Karpas-422 (cell line): ENCODE results near the gene ZNF106. TPM values are rescaled to one million over a fixed set of nuclear protein-coding genes. Genes with fewer than 3 reads are reported as not detected.

Source experiments
- DNase-seq: peaks from one replicate; pipeline ENCODE4 v3.0.0-alpha.2; 2015
- H2AFZ ChIP-seq: fragments of 200-600 bp; sonication (generic); 2 replicates; pipeline ENCODE4 v1.6.1; 2014; ENCODE audit warnings: antibody characterized with exemption, low read length, mixed read lengths
- H3K27ac ChIP-seq: fragments of 200-600 bp; sonication (generic); 2 replicates; pipeline ENCODE4 v1.5.1; 2014; ENCODE audit warnings: mild to moderate bottlenecking, low read length, moderate library complexity
- H3K27me3 ChIP-seq: fragments of 200-600 bp; sonication (generic); 2 replicates; pipeline ENCODE4 v1.6.1; 2014; ENCODE audit warnings: low read length, mixed read lengths
- H3K36me3 ChIP-seq: fragments of 200-600 bp; sonication (generic); 2 replicates; pipeline ENCODE4 v1.6.1; 2014; ENCODE audit warnings: low read length, mixed read lengths; ENCODE audit not compliant: insufficient read depth
- H3K4me1 ChIP-seq: fragments of 200-600 bp; sonication (generic); 2 replicates; pipeline ENCODE4 v1.6.1; 2014; ENCODE audit warnings: mild to moderate bottlenecking, low read length, mixed read lengths
- H3K4me2 ChIP-seq: fragments of 200-600 bp; sonication (generic); 2 replicates; pipeline ENCODE4 v1.6.1; 2014; ENCODE audit warnings: low read length, low read depth, mild to moderate bottlenecking; ENCODE audit not compliant: poor library complexity, severe bottlenecking
- H3K4me3 ChIP-seq: fragments of 200-600 bp; sonication (generic); 2 replicates; pipeline ENCODE4 v1.5.1; 2014; ENCODE audit warnings: mild to moderate bottlenecking, antibody characterized with exemption, low read length, mixed read lengths
- H3K79me2 ChIP-seq: fragments of 200-600 bp; sonication (generic); 2 replicates; pipeline ENCODE4 v1.6.1; 2014; ENCODE audit warnings: mild to moderate bottlenecking, low read length, mixed read lengths
- H3K9ac ChIP-seq: fragments of 200-600 bp; sonication (generic); 2 replicates; pipeline ENCODE4 v1.6.0; 2014; ENCODE audit warnings: low read length
- H3K9me2 ChIP-seq: fragments of 200-600 bp; sonication (generic), shearing (Covaris generic); replicated peaks from 2 replicates; pipeline ENCODE4 v1.6.0; 2014; ENCODE audit warnings: mild to moderate bottlenecking, low read length, moderate library complexity; ENCODE audit not compliant: insufficient read depth
- H3K9me3 ChIP-seq: fragments of 300-700, 200-600 bp; sonication (generic); 2 replicates; pipeline ENCODE4 v1.6.1; 2014; ENCODE audit warnings: low read length, mixed read lengths
- H4K20me1 ChIP-seq: fragments of 200-600 bp; sonication (generic); 2 replicates; pipeline ENCODE4 v1.6.1; 2014; ENCODE audit warnings: mild to moderate bottlenecking, antibody characterized with exemption, low read length, low read depth; ENCODE audit not compliant: insufficient read depth
- total RNA-seq: library from RNA; depleted of rRNA; stranded (reverse); fragments of >200 nt; shearing (Covaris generic); gene quantifications from 2 replicates; pipeline ENCODE4 v1.2.3, GENCODE V29; 2014; ENCODE audit warnings: low replicate concordance

The ZNF106 gene
- total RNA-seq, 1 experiment from 2014 or later: 144 TPM

DNA sequence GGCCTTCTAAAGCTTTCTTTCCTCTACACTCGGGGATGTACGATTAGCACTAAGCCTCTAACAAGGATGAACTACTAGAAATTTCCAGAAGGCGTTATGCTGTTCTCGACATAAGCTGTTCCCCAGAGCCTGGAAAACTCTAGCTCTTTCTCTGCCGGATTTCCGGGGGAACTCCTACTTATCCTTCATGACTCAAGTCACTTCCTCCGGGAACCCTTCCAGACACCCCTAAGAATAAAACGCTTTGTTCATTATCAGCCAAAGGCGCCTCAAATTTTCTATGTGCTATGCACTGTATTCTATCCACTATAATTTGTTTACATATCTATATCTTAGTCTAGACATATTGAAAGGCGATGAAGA is 4.0 kb upstream of the ZNF106 start:
- Histone ChIP-seq H3K4me3 (peak overlapping the region; percentile 75), H3K36me3 (no peaks in the 10 kb centered on the region), H3K27me3 (no peaks in the 10 kb centered on the region), H2AFZ (peak overlapping the region; percentile 33; the same call in 1 of the 2 replicates), H3K4me2 (peak overlapping the region; percentile 94), H3K79me2 (peaks cover 60% of the 10 kb centered on the region), H3K9me2 (no peaks in the 10 kb centered on the region), H3K27ac (peak overlapping the region; percentile 42), H3K4me1 (peaks cover 57% of the 10 kb centered on the region), H3K9ac (peak overlapping the region; percentile 78), H4K20me1 (no peaks in the 10 kb centered on the region), H3K9me3 (no peaks in the 10 kb centered on the region)
- DNase-seq: no peak

DNA sequence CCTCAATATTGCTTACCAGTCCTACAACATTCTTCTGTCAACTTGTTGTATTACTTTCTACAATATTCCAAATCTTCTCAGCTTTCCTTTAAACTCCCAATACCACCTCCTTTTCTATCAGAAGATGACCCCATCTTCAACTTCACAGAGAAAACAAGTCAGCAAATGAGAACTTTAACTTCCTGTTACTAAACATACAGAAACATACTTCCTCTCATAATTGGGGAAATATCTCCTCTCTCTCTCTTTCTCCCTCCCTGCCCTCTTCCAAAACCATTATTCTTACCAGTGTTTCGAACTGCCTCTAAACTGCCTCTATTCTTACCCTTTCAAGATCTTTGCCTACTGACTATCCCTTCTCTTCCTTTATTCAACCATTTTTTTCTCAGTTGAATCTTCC is 2.7 kb upstream of the ZNF106 start:
- peaks cover 57% of the 10 kb centered on the region for H3K4me1 ChIP-seq
- H3K9ac ChIP-seq: no peak overlapping the region

DNA sequence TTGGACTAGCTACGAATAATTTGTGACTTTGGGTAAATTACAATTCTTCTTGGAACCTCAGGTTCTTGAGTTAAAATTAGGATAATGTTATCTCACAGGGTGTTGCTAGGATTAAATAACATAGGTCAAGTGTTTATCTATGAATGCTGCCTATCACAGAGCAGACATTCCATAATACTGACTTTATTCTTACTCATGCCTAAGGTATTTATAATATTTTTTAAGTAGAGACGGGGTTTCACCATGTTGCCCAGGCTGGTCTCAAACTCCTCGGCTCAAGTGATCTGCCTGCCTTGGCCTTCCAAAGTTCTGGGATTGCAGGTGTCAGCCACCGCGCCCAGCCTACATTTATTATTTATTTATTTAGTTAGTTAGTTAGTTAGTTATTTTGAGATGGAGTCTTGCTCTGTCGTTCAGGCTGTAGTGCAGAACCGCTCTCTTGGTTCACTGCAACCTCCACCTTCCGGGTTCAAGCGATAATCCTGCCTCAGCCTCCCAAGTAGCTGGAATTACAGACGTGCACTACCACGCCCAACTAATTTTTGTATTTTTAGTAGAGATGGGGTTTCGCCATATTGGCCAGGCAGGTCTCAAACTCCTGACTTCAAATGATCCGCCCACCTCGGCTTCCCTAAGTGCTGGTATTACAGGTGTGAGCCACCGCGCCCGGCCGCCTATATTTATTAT is 741 bp upstream of the ZNF106 start:
- Histone ChIP-seq H3K27me3 (no peaks in the 10 kb centered on the region), H3K4me3 (peak overlapping the region; percentile 85), H3K9me2 (no peaks in the 10 kb centered on the region), H3K4me2 (peak overlapping the region; percentile 88), H4K20me1 (no peaks in the 10 kb centered on the region), H3K4me1 (peaks cover 53% of the 10 kb centered on the region), H3K27ac (peak overlapping the region; percentile 80), H3K9ac (peak overlapping the region; percentile 94), H3K79me2 (peaks cover 58% of the 10 kb centered on the region), H3K36me3 (no peaks in the 10 kb centered on the region), H2AFZ (peak overlapping the region; percentile 31; the same call in 1 of the 2 replicates), H3K9me3 (no peaks in the 10 kb centered on the region)
- no peak for DNase-seq

More for the DNA sequence above, 2.7 kb upstream of the ZNF106 start:
- H3K27ac ChIP-seq: peak overlapping the region; percentile 31
- no peaks in the 10 kb centered on the region for H3K9me2 ChIP-seq
- peaks cover 59% of the 10 kb centered on the region for H3K79me2 ChIP-seq
- H3K4me3 ChIP-seq: no peak overlapping the region
- H3K9me3 ChIP-seq: no peaks in the 10 kb centered on the region
- no peaks in the 10 kb centered on the region for H4K20me1 ChIP-seq
- H3K36me3 ChIP-seq: no peaks in the 10 kb centered on the region
- no peak for DNase-seq
- no peaks in the 10 kb centered on the region for H3K27me3 ChIP-seq
- peak overlapping the region; percentile 88 for H2AFZ ChIP-seq
- peak overlapping the region; percentile 18 for H3K4me2 ChIP-seq

DNA sequence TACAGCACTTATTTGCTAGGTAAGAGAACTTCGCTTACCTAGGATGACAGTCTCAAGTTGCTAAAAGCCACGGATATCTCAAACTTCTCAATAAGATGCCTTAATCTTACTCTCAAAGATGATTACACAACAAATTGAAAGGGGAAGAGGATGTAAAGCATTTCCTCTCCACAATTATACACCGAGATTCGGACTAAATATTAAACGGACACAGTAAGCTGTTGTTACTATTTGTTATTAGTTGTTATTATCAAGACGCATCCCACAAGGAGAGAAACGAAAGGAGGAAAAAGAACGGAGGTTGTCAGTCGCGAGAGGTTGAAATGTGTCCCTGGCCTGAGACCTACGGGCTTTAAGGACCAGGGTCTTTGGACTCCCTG is 660 bp downstream of the ZNF106 start:
- DNase-seq: peak; percentile 68
- Histone ChIP-seq H3K9me3 (no peaks in the 10 kb centered on the region), H3K36me3 (no peaks in the 10 kb centered on the region), H3K9me2 (no peaks in the 10 kb centered on the region), H2AFZ (peak overlapping the region; percentile 10; the same call in 1 of the 2 replicates), H3K4me1 (peaks cover 47% of the 10 kb centered on the region), H4K20me1 (no peaks in the 10 kb centered on the region), H3K79me2 (peaks cover 60% of the 10 kb centered on the region), H3K9ac (peak overlapping the region; percentile 94), H3K27ac (peak overlapping the region; percentile 80), H3K27me3 (no peaks in the 10 kb centered on the region), H3K4me3 (peak overlapping the region; percentile 85), H3K4me2 (peak overlapping the region; percentile 88)

DNA sequence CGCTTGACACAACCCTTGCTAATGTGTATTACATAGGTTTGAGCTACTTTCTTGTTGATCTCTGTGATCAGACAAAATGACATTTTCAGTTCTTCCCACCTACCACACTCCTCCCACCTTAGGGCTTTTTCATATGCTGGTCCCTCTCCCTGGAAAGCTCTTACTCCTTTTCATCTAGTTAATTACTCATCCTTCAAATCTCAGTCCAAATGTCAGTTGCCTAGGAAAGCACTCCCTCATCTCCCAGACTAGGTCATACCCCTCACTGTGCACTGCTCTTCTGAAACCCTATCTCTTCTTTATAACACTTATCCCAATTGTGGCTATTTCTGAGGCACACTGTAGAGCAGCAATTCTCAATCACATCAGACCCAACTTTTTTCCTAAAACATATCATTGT is 7.3 kb downstream of the ZNF106 start:
- H3K4me3 ChIP-seq: no peak overlapping the region
- peaks cover 98% of the 10 kb centered on the region for H3K79me2 ChIP-seq
- no peaks in the 10 kb centered on the region for H3K27me3 ChIP-seq
- H3K36me3 ChIP-seq: no peaks in the 10 kb centered on the region
- H2AFZ ChIP-seq: no peak overlapping the region
- peaks cover 13% of the 10 kb centered on the region for H3K4me1 ChIP-seq
- no peak overlapping the region for H3K9ac ChIP-seq
- no peaks in the 10 kb centered on the region for H3K9me2 ChIP-seq
- no peak for DNase-seq
- no peaks in the 10 kb centered on the region for H3K9me3 ChIP-seq
- no peaks in the 10 kb centered on the region for H4K20me1 ChIP-seq
- H3K4me2 ChIP-seq: no peak overlapping the region
- H3K27ac ChIP-seq: no peak overlapping the region

DNA sequence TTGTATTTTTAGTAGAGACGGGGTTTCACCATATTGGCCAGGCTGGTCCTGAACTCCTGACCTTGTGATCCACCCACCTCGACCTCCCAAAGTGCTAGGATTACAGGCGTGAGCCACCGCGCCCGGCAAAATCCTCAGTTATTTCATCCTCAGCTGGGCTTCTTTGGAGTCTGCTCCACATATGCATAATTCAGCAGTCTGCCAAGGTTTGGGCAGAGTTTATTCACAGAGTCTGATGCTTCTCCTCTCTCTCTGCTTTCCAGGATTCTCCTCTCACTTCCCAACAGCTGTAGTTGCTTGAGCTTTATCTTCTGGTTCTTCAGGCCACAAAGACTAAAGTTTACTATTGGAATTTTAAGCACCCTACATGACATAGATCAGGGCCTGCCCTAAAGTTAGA is 8.2 kb downstream of the ZNF106 start:
- H3K36me3 ChIP-seq: no peaks in the 10 kb centered on the region
- no peak overlapping the region for H2AFZ ChIP-seq
- H3K4me3 ChIP-seq: no peak overlapping the region
- H3K27ac ChIP-seq: no peak overlapping the region
- H3K4me1 ChIP-seq: peaks cover 3% of the 10 kb centered on the region
- DNase-seq: no peak
- H3K79me2 ChIP-seq: peaks cover 91% of the 10 kb centered on the region
- no peak overlapping the region for H3K4me2 ChIP-seq
- no peaks in the 10 kb centered on the region for H3K9me2 ChIP-seq
- H3K9me3 ChIP-seq: no peaks in the 10 kb centered on the region
- H3K9ac ChIP-seq: no peak overlapping the region
- no peaks in the 10 kb centered on the region for H4K20me1 ChIP-seq
- H3K27me3 ChIP-seq: no peaks in the 10 kb centered on the region

DNA sequence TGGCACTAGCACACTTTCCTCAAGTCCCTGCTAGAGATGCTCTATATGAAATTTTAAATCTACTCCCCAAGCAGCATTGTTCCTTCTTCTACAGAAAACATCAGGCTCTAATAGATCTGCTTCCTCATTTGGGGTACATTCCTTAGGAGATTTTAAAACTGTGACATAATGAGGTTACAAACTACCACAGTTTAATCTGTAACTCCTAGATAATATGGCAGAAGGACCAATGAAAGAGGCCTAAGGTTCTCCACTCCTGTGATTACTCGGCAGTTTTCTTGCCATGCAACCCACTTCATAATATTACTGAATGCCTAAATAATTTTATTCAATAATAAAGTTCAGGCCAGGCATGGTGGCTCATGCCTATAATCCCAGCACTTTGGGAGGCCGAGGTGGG is 16.1 kb downstream of the ZNF106 start:
- no peak for DNase-seq
- H3K27me3 ChIP-seq: no peaks in the 10 kb centered on the region
- H3K4me1 ChIP-seq: peaks cover 57% of the 10 kb centered on the region
- H3K9me3 ChIP-seq: no peaks in the 10 kb centered on the region
- peak overlapping the region; percentile 48 for H3K27ac ChIP-seq
- H3K9ac ChIP-seq: no peak overlapping the region; the same call in 1 of the 2 replicates
- no peak overlapping the region for H3K4me3 ChIP-seq
- H2AFZ ChIP-seq: no peak overlapping the region
- H3K36me3 ChIP-seq: peaks cover 12% of the 10 kb centered on the region; the same call in 1 of the 2 replicates
- H4K20me1 ChIP-seq: no peaks in the 10 kb centered on the region
- peaks cover 85% of the 10 kb centered on the region for H3K79me2 ChIP-seq
- H3K9me2 ChIP-seq: no peaks in the 10 kb centered on the region
- H3K4me2 ChIP-seq: peak overlapping the region; percentile 4

DNA sequence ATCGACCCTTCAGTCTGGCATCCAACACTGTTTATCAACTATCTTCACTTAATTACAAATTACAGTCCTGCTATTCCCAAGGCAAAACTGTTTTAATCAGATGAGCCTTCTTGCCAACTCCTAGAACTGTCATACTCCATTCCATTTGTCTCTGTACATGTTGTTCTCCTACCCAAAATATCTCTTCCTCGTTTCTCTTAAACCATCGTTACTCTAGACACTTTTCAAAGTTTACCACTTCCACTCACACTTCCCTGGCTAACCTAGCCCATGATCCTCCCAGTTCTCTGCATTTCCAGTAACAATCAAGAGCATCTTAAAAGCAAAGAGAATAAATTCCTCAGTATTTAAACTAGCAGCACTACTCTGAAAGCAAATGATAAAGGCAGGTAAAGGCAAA is 19.9 kb downstream of the ZNF106 start:
- H2AFZ ChIP-seq: no peak overlapping the region
- H3K79me2 ChIP-seq: peaks cover 83% of the 10 kb centered on the region
- no peaks in the 10 kb centered on the region for H3K27me3 ChIP-seq

More for the DNA sequence above, 19.9 kb downstream of the ZNF106 start:
- DNase-seq: peak; percentile 39
- peaks cover 53% of the 10 kb centered on the region for H3K4me1 ChIP-seq
- H3K9ac ChIP-seq: peak overlapping the region; percentile 2; the same call in 1 of the 2 replicates
- no peak overlapping the region for H3K4me2 ChIP-seq
- H3K36me3 ChIP-seq: peaks cover 18% of the 10 kb centered on the region; the same call in 1 of the 2 replicates
- H3K27ac ChIP-seq: peak overlapping the region; percentile 13
- no peaks in the 10 kb centered on the region for H3K9me2 ChIP-seq
- H3K4me3 ChIP-seq: no peak overlapping the region
- no peaks in the 10 kb centered on the region for H4K20me1 ChIP-seq
- H3K9me3 ChIP-seq: no peaks in the 10 kb centered on the region
